GM23338 (cell line): ENCODE data around the gene PRPF19. TPM values are rescaled to one million over a fixed set of nuclear protein-coding genes. Genes with fewer than 3 reads are reported as not detected.

ENCODE experiments used
- ATAC-seq: fragments of 200-7000 bp; cut with Tn5 transposase; 3 replicates; pipeline ENCODE4 v1.9.1; 2020
- DNase-seq: peaks from one replicate; pipeline ENCODE4 v3.0.0-alpha.2; 2015; ENCODE audit warnings: low spot score
- H2AFZ ChIP-seq: fragments of 200-600 bp; sonication (generic); 2 replicates; pipeline ENCODE4 v1.8.0; 2016; ENCODE audit warnings: antibody characterized with exemption, mild to moderate bottlenecking, moderate library complexity
- H3F3A ChIP-seq: fragments of 200-600 bp; sonication (generic); replicated peaks from 2 replicates; pipeline ENCODE4 v1.8.0; 2017; ENCODE audit warnings: antibody characterized with exemption, mixed run types, low read depth
- H3K27ac ChIP-seq: fragments of 200-600 bp; sonication (generic); 2 replicates; pipeline ENCODE4 v1.6.1; 2016; ENCODE audit warnings: low read depth
- H3K27me3 ChIP-seq: fragments of 200-600 bp; sonication (generic); 2 replicates; pipeline ENCODE4 v1.8.0; 2016; ENCODE audit warnings: mild to moderate bottlenecking, mixed run types, moderate library complexity; ENCODE audit not compliant: insufficient read depth
- H3K36me3 ChIP-seq: fragments of 200-600 bp; sonication (generic); 2 replicates; pipeline ENCODE4 v1.8.0; 2016; ENCODE audit warnings: mild to moderate bottlenecking; ENCODE audit not compliant: insufficient read depth
- H3K4me1 ChIP-seq: fragments of 200-600 bp; sonication (generic); 2 replicates; pipeline ENCODE4 v1.8.0; 2016; ENCODE audit warnings: mild to moderate bottlenecking, moderate library complexity; ENCODE audit not compliant: insufficient read depth
- H3K4me2 ChIP-seq: fragments of 200-600 bp; sonication (generic); 2 replicates; pipeline ENCODE4 v1.7.1; 2017; ENCODE audit warnings: mixed run types
- H3K4me3 ChIP-seq: fragments of 200-600 bp; sonication (generic); 2 replicates; pipeline ENCODE4 v1.6.1; 2016; ENCODE audit warnings: mixed run types
- H3K79me2 ChIP-seq: fragments of 200-600 bp; sonication (generic); replicated peaks from 2 replicates; pipeline ENCODE4 v1.8.0; 2017; ENCODE audit warnings: mild to moderate bottlenecking; ENCODE audit not compliant: insufficient read depth
- H3K9me2 ChIP-seq: fragments of 200-600 bp; sonication (generic); 2 replicates; pipeline ENCODE4 v1.8.0; 2017; ENCODE audit not compliant: insufficient read depth
- H4K20me1 ChIP-seq: fragments of 200-600 bp; sonication (generic); replicated peaks from 2 replicates; pipeline ENCODE4 v1.8.0; 2017; ENCODE audit warnings: mild to moderate bottlenecking; ENCODE audit not compliant: insufficient read depth
- H3K27ac Mint-ChIP-seq: 2 replicates; pipeline ENCODE4 v1.8.0; 2020; ENCODE audit warnings: inconsistent platforms, mild to moderate bottlenecking, moderate library complexity, mixed read lengths
- H3K27me3 Mint-ChIP-seq: 3 replicates; pipeline ENCODE4 v1.8.0; 2022; ENCODE audit warnings: low read depth, mild to moderate bottlenecking, moderate library complexity, mixed read lengths, inconsistent platforms; ENCODE audit not compliant: insufficient read depth, poor library complexity
- H3K36me3 Mint-ChIP-seq: 3 replicates; pipeline ENCODE4 v1.8.0; 2021; ENCODE audit warnings: low read depth, mild to moderate bottlenecking, inconsistent platforms, moderate library complexity, mixed read lengths
- H3K4me1 Mint-ChIP-seq: 3 replicates; pipeline ENCODE4 v1.8.0; 2020; ENCODE audit warnings: mild to moderate bottlenecking, inconsistent platforms, mixed read lengths
- H3K4me3 Mint-ChIP-seq: 3 replicates; pipeline ENCODE4 v1.8.0; 2021; ENCODE audit warnings: moderate library complexity, mild to moderate bottlenecking, inconsistent platforms, mixed read lengths
- H3K9me3 Mint-ChIP-seq: 3 replicates; pipeline ENCODE4 v1.8.0; 2020; ENCODE audit warnings: moderate library complexity, mild to moderate bottlenecking, inconsistent platforms, mixed read lengths
- CREB1 ChIP-seq: fragments of 250-450 bp; sonication (Bioruptor Pico); IDR thresholded peaks from 2 replicates; pipeline ENCODE4 v1.5.0; 2020; ENCODE audit warnings: low read depth, mild to moderate bottlenecking, moderate library complexity
- ETS1 ChIP-seq: IDR thresholded peaks from 2 replicates; pipeline ENCODE4 v1.6.1; 2016; ENCODE audit warnings: antibody characterized with exemption
- EZH2 ChIP-seq: fragments of 200-600 bp; sonication (generic); IDR thresholded peaks from one replicate; pipeline ENCODE4 v1.8.0; 2017; ENCODE audit warnings: antibody characterized with exemption, mild to moderate bottlenecking, low read depth; ENCODE audit not compliant: unreplicated experiment
- EZH2phosphoT487 ChIP-seq: fragments of 200-600 bp; sonication (generic); IDR thresholded peaks from one replicate; pipeline ENCODE4 v1.8.1; 2018; ENCODE audit warnings: antibody characterized with exemption; ENCODE audit not compliant: unreplicated experiment
- JUNB ChIP-seq: IDR thresholded peaks from one replicate; pipeline ENCODE4 v1.6.1; 2016; ENCODE audit warnings: antibody characterized with exemption; ENCODE audit not compliant: unreplicated experiment
- NANOG ChIP-seq: IDR thresholded peaks from 2 replicates; pipeline ENCODE4 v1.6.1; 2016; ENCODE audit warnings: antibody characterized with exemption, borderline replicate concordance
- POLR2AphosphoS5 ChIP-seq: IDR thresholded peaks from 2 replicates; pipeline ENCODE4 v1.6.1; 2016; ENCODE audit warnings: antibody characterized with exemption, low read depth
- REST ChIP-seq: IDR thresholded peaks from one replicate; pipeline ENCODE4 v1.6.1; 2018; ENCODE audit warnings: antibody characterized with exemption; ENCODE audit not compliant: unreplicated experiment
- STAT1 ChIP-seq: IDR thresholded peaks from one replicate; pipeline ENCODE4 v1.6.1; 2016; ENCODE audit warnings: antibody characterized with exemption; ENCODE audit not compliant: unreplicated experiment
- ZNF114 ChIP-seq: fragments of 250-450 bp; sonication (Bioruptor Pico); IDR thresholded peaks from 2 replicates; pipeline ENCODE4 v1.5.0; 2020; ENCODE audit warnings: mild to moderate bottlenecking, moderate library complexity
- ZNF331 ChIP-seq: fragments of 250-450 bp; sonication (Bioruptor Pico); IDR thresholded peaks from 2 replicates; pipeline ENCODE4 v1.5.0; 2020; ENCODE audit warnings: low read depth, mild to moderate bottlenecking, moderate library complexity
- polyA plus RNA-seq: library from polyadenylated mRNA; unstranded; fragments of >200 nt; fragmentation: Nextera tagmentation; extraction: Ambion mirVana; gene quantifications from 2 replicates; pipeline ENCODE4 v1.2.1, GENCODE V29; 2016
- total RNA-seq: library from RNA; depleted of rRNA; stranded (reverse); fragments of >200 nt; shearing (Covaris generic); gene quantifications from 2 replicates; pipeline ENCODE4 v1.2.3, GENCODE V29; 2014
- TF ChIP-seq, protein P1 (sequence below), 2 experiments: fragments of 200-600 bp in 1 of 2; sonication (generic) in 1 of 2; conservative IDR thresholded peaks; 2 replicates each; pipeline versions ENCODE4 v1.5.1 to v1.6.1; 2016 to 2017; ENCODE audit warnings: antibody characterized with exemption in 2 of 2, low read depth in 2 of 2, mild to moderate bottlenecking in 2 of 2, moderate library complexity in 1 of 2

Gene PRPF19
- total and polyA plus RNA-seq, 2 experiments from 2014 or later = 153 to 161 TPM

DNA sequence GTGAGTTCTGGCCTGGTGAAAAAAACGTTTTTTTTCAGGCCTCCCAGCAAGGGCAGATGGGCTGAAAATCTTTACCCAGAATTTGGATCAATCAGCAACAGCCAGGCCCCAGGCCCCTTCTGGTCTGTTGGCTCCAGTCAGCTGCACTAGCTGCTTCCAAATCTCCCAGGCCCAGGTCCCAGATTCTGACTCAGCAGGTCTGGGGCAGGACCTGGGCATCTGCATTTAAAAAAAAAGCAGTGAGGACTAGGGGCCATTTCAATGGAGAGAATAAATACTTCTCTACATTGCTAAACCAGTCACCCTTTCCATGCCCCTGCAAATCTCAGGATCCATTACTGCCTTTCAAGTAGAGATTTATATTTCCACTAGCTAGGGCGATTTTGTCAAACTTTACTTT lies 41.3 kb upstream of the PRPF19 start (continued):
- TF ChIP-seq, protein P1, sequence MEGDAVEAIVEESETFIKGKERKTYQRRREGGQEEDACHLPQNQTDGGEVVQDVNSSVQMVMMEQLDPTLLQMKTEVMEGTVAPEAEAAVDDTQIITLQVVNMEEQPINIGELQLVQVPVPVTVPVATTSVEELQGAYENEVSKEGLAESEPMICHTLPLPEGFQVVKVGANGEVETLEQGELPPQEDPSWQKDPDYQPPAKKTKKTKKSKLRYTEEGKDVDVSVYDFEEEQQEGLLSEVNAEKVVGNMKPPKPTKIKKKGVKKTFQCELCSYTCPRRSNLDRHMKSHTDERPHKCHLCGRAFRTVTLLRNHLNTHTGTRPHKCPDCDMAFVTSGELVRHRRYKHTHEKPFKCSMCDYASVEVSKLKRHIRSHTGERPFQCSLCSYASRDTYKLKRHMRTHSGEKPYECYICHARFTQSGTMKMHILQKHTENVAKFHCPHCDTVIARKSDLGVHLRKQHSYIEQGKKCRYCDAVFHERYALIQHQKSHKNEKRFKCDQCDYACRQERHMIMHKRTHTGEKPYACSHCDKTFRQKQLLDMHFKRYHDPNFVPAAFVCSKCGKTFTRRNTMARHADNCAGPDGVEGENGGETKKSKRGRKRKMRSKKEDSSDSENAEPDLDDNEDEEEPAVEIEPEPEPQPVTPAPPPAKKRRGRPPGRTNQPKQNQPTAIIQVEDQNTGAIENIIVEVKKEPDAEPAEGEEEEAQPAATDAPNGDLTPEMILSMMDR (conservative IDR thresholded peaks at IDR 0.05; ENCODE audit: low read depth in 2 of 2) = no peak
- no peak for TF ChIP-seq JUNB
- no peak for TF ChIP-seq CREB1 (CRISPR knock-in tag)
- no peak for TF ChIP-seq STAT1
- no peak for TF ChIP-seq EZH2phosphoT487
- no peak for TF ChIP-seq EZH2
- no peak for TF ChIP-seq POLR2AphosphoS5
- no peak for TF ChIP-seq ZNF114 (CRISPR knock-in tag)

DNA sequence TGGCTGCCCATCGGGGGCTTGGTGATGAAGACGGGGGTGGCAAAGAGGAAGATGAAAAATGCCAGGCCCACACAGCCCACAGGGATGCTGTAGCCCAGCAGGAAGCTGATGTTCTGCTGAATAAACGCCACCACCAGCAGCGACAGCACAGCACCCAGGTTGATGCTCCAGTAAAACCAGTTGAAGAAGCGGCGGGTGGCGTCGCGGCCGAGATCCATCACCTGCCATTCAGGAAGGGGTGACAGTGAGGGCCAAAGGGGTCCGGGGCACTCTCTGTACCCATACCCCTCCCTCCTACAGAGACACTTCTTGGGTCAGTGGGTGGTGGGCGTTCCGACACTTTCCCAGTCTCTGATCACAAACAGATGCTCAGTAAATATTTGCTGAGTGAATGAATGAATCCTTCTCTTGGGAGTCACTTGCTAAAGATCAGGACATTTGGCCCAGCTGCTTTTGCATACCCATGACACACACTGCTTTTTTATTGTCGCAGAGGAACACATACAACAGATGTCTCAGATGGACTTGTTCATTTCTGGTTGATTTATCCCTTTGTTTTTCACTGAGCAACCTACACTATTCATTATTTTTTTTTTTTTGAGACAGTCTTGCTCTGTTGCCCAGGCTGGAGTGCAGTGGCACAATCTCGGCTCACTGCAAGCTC lies 40.3 kb upstream of the PRPF19 start:
- no peak overlapping the region for H2AFZ ChIP-seq
- Mint-ChIP-seq H3K27ac (no peak overlapping the region), H3K27me3 (peaks cover 25% of the 10 kb centered on the region), H3K4me3 (no peak overlapping the region), H3K36me3 (peaks cover 3% of the 10 kb centered on the region; the same call in 1 of the 3 replicates), H3K9me3 (no peaks in the 10 kb centered on the region), H3K4me1 (peaks cover 35% of the 10 kb centered on the region)
- H3K36me3 ChIP-seq = no peaks in the 10 kb centered on the region
- DNase-seq (no peak), ATAC-seq (no peak)
- H3F3A ChIP-seq = peaks cover 8% of the 10 kb centered on the region
- H3K27me3 ChIP-seq = peaks cover 18% of the 10 kb centered on the region
- peaks cover 6% of the 10 kb centered on the region; the same call in 1 of the 2 replicates for H3K79me2 ChIP-seq
- TF ChIP-seq POLR2AphosphoS5 (no peak), ZNF331 (no peak), ETS1 (no peak)
- H4K20me1 ChIP-seq = 0 out of 2 replicates have a peak, but pooled peaks cover 3% of the 10 kb centered on the region
- peaks cover 19% of the 10 kb centered on the region for H3K4me1 ChIP-seq
- H3K4me2 ChIP-seq = no peak overlapping the region
- no peak overlapping the region for H3K4me3 ChIP-seq
- H3K9me2 ChIP-seq = no peaks in the 10 kb centered on the region
- no peak overlapping the region for H3K27ac ChIP-seq

- H3K4me2 ChIP-seq = no peak overlapping the region
- peaks cover 12% of the 10 kb centered on the region for H3K27me3 ChIP-seq
- peaks cover 8% of the 10 kb centered on the region for H3F3A ChIP-seq
- peaks cover 6% of the 10 kb centered on the region; the same call in 1 of the 2 replicates for H3K79me2 ChIP-seq
- H3K36me3 Mint-ChIP-seq = peaks cover 12% of the 10 kb centered on the region; the same call in 1 of the 3 replicates
- no peak overlapping the region for H3K27ac Mint-ChIP-seq
- H3K4me3 Mint-ChIP-seq = no peak overlapping the region
- no peaks in the 10 kb centered on the region for H3K9me3 Mint-ChIP-seq
- 0 out of 2 replicates have a peak, but pooled peaks cover 3% of the 10 kb centered on the region for H4K20me1 ChIP-seq
- ATAC-seq (no peak), DNase-seq (no peak)
- H3K27ac ChIP-seq = no peak overlapping the region
- H3K9me2 ChIP-seq = no peaks in the 10 kb centered on the region
- H2AFZ ChIP-seq = no peak overlapping the region
- H3K4me1 ChIP-seq = peaks cover 19% of the 10 kb centered on the region
- no peak overlapping the region for H3K4me3 ChIP-seq
- TF ChIP-seq EZH2 (no peak), REST (no peak), STAT1 (no peak), JUNB (no peak), ETS1 (no peak), ZNF114 (CRISPR knock-in tag) (no peak), NANOG (no peak), ZNF331 (no peak), CREB1 (CRISPR knock-in tag) (no peak)
- H3K36me3 ChIP-seq = no peaks in the 10 kb centered on the region
- peaks cover 34% of the 10 kb centered on the region for H3K4me1 Mint-ChIP-seq
- H3K27me3 Mint-ChIP-seq = peaks cover 18% of the 10 kb centered on the region
Measured at GRCh38 chr11:60945295-60945667, 38.9 kb upstream of the PRPF19 start.
